Progenitor cell of endocrine pancreas (in vitro differentiated cells): Measurements from ENCODE around the gene NKD1. TPM values are rescaled to one million over a fixed set of nuclear protein-coding genes. Genes with fewer than 3 reads are reported as not detected.

Experiments used
- DNase-seq: peaks from one replicate; pipeline ENCODE4 v3.0.0; 2021; ENCODE audit warnings: low spot score; ENCODE audit not compliant: unreplicated experiment
- H3K27ac Mint-ChIP-seq: 2 replicates; pipeline ENCODE4 v1.8.0; 2021; ENCODE audit warnings: mild to moderate bottlenecking, moderate library complexity, mixed read lengths
- H3K27me3 Mint-ChIP-seq: 2 replicates; pipeline ENCODE4 v1.8.0; 2021; ENCODE audit warnings: mixed read lengths
- H3K36me3 Mint-ChIP-seq: 2 replicates; pipeline ENCODE4 v1.8.0; 2022; ENCODE audit warnings: mixed read lengths; ENCODE audit not compliant: insufficient read depth
- H3K4me1 Mint-ChIP-seq: 2 replicates; pipeline ENCODE4 v1.8.0; 2021; ENCODE audit warnings: low read depth, mixed read lengths
- H3K4me3 Mint-ChIP-seq: 2 replicates; pipeline ENCODE4 v1.8.0; 2021; ENCODE audit warnings: low read depth, mild to moderate bottlenecking, moderate library complexity, mixed read lengths
- H3K9me3 Mint-ChIP-seq: 2 replicates; pipeline ENCODE4 v1.8.0; 2021; ENCODE audit warnings: low read depth, mixed read lengths
- CTCF ChIP-seq: fragments of 200-600 bp; sonication (generic); IDR thresholded peaks from one replicate; pipeline ENCODE4 v1.5.0; 2021; ENCODE audit warnings: antibody characterized with exemption, mild to moderate bottlenecking; ENCODE audit not compliant: unreplicated experiment
- total RNA-seq: library from RNA; stranded (reverse); gene quantifications from 2 replicates; pipeline ENCODE4 v1.2.1, GENCODE V29; 2021

NKD1 gene
- total RNA-seq, 1 donor from 2014 or later: 3.0 TPM

GRCh38 chr16:50531359-50531758 lies 16.8 kb upstream of the NKD1 start:
- no peak overlapping the region for H3K27ac Mint-ChIP-seq
- peaks cover 6% of the 10 kb centered on the region for H3K9me3 Mint-ChIP-seq
- no peaks in the 10 kb centered on the region for H3K4me1 Mint-ChIP-seq
- no peak overlapping the region for H3K4me3 Mint-ChIP-seq
- H3K27me3 Mint-ChIP-seq: no peaks in the 10 kb centered on the region
- DNase-seq: no peak
- TF ChIP-seq CTCF: no peak
- H3K36me3 Mint-ChIP-seq: no peaks in the 10 kb centered on the region

- H3K4me1 Mint-ChIP-seq: no peaks in the 10 kb centered on the region
- H3K9me3 Mint-ChIP-seq: peaks cover 6% of the 10 kb centered on the region
- no peaks in the 10 kb centered on the region for H3K27me3 Mint-ChIP-seq
- no peak overlapping the region for H3K4me3 Mint-ChIP-seq
- no peak overlapping the region for H3K27ac Mint-ChIP-seq
- no peak for DNase-seq
- no peaks in the 10 kb centered on the region for H3K36me3 Mint-ChIP-seq
- TF ChIP-seq CTCF: no peak
Observed at GRCh38 chr16:50531901-50532300, 16.3 kb upstream of the NKD1 start.

GRCh38 chr16:50532576-50532975 lies 15.6 kb upstream of the NKD1 start:
- Mint-ChIP-seq H3K4me3 (no peak overlapping the region), H3K4me1 (no peaks in the 10 kb centered on the region), H3K27ac (no peak overlapping the region), H3K27me3 (no peaks in the 10 kb centered on the region), H3K36me3 (no peaks in the 10 kb centered on the region), H3K9me3 (peaks cover 6% of the 10 kb centered on the region)
- TF ChIP-seq CTCF: no peak
- no peak for DNase-seq

- TF ChIP-seq CTCF: no peak
- Mint-ChIP-seq H3K27me3 (peaks cover 4% of the 10 kb centered on the region), H3K9me3 (peaks cover 6% of the 10 kb centered on the region)
Observed at GRCh38 chr16:50533317-50533716, 14.9 kb upstream of the NKD1 start.

GRCh38 chr16:50534091-50534490 lies 14.1 kb upstream of the NKD1 start:
- Mint-ChIP-seq H3K9me3 (peaks cover 4% of the 10 kb centered on the region), H3K4me1 (peaks cover 2% of the 10 kb centered on the region), H3K36me3 (no peaks in the 10 kb centered on the region), H3K27me3 (peaks cover 7% of the 10 kb centered on the region), H3K27ac (no peak overlapping the region), H3K4me3 (no peak overlapping the region)
- TF ChIP-seq CTCF: no peak
- no peak for DNase-seq

More at GRCh38 chr16:50533317-50533716, 14.9 kb upstream of the NKD1 start:
- no peaks in the 10 kb centered on the region for H3K36me3 Mint-ChIP-seq
- no peak for DNase-seq
- H3K27ac Mint-ChIP-seq: no peak overlapping the region
- no peaks in the 10 kb centered on the region for H3K4me1 Mint-ChIP-seq
- no peak overlapping the region for H3K4me3 Mint-ChIP-seq
